ENCODE results near the gene TFF3.

TFF3 gene

DNA sequence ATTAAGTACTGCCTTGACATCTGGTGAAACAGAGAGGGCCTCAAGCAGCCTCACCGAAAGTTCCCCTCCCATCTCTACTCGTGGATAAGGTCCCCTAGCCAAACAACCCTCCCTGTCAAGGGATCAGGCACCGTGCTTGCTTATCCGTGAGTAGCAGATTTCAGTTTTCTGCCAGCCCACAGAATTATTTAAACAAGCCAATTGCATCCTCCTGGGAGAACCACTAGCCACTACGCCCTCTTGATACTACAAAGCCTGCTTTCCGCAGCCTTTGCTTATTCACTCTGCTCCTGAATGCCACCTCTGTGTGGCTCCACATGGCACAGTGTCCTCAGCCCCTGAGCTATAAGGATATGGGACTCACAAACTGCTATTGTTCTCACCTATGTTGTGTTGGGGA is 41.4 kb upstream of the TFF3 start:
- TF ChIP-seq FOXP2 (optimal IDR thresholded peaks at IDR 0.05; ENCODE audit: borderline replicate concordance, extremely low read depth, extremely low read length, insufficient read depth) (no peak), TAF1 (IDR thresholded peaks at IDR 0.05; ENCODE audit: borderline replicate concordance, insufficient read depth, low read length) (no peak), SIN3A (IDR thresholded peaks at IDR 0.05; ENCODE audit: borderline replicate concordance, insufficient read depth, low read length) (no peak), POLR2AphosphoS5 (IDR thresholded peaks at IDR 0.05; ENCODE audit: low read depth, low read length) (no peak)
- TF ChIP-seq, protein P1, sequence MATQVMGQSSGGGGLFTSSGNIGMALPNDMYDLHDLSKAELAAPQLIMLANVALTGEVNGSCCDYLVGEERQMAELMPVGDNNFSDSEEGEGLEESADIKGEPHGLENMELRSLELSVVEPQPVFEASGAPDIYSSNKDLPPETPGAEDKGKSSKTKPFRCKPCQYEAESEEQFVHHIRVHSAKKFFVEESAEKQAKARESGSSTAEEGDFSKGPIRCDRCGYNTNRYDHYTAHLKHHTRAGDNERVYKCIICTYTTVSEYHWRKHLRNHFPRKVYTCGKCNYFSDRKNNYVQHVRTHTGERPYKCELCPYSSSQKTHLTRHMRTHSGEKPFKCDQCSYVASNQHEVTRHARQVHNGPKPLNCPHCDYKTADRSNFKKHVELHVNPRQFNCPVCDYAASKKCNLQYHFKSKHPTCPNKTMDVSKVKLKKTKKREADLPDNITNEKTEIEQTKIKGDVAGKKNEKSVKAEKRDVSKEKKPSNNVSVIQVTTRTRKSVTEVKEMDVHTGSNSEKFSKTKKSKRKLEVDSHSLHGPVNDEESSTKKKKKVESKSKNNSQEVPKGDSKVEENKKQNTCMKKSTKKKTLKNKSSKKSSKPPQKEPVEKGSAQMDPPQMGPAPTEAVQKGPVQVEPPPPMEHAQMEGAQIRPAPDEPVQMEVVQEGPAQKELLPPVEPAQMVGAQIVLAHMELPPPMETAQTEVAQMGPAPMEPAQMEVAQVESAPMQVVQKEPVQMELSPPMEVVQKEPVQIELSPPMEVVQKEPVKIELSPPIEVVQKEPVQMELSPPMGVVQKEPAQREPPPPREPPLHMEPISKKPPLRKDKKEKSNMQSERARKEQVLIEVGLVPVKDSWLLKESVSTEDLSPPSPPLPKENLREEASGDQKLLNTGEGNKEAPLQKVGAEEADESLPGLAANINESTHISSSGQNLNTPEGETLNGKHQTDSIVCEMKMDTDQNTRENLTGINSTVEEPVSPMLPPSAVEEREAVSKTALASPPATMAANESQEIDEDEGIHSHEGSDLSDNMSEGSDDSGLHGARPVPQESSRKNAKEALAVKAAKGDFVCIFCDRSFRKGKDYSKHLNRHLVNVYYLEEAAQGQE (IDR thresholded peaks at IDR 0.05; ENCODE audit: insufficient read depth in 1 of 2, low read depth in 2 of 2, low read length in 2 of 2): no peak

DNA sequence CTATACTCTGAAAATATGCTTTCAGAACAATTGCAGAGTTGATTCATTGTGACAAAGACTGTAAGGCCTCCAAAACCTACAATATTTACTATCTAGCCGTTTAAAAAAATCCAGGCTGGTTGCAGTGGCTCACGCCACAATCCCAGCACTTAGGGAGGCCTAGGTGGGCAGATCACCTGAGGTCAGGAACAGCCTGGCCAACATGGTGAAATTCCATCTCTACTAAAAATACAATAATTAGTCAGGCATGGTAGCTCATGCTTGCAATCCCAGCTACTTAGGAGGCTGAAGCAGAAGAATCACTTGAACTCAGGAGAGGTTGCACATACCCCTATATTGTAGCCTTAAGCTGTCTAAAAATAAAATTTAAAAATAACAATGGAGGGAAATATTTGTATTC is 40.8 kb upstream of the TFF3 start:
- no peak for TF ChIP-seq FOXP2 (optimal IDR thresholded peaks at IDR 0.05; ENCODE audit: borderline replicate concordance, extremely low read depth, extremely low read length, insufficient read depth)
- TF ChIP-seq SIN3A (IDR thresholded peaks at IDR 0.05; ENCODE audit: borderline replicate concordance, insufficient read depth, low read length): no peak
- TF ChIP-seq TAF1 (IDR thresholded peaks at IDR 0.05; ENCODE audit: borderline replicate concordance, insufficient read depth, low read length): no peak
- TF ChIP-seq, protein P1 (IDR thresholded peaks at IDR 0.05; ENCODE audit: insufficient read depth in 1 of 2, low read depth in 2 of 2, low read length in 2 of 2): no peak
- no peak for TF ChIP-seq POLR2AphosphoS5 (IDR thresholded peaks at IDR 0.05; ENCODE audit: low read depth, low read length)

DNA sequence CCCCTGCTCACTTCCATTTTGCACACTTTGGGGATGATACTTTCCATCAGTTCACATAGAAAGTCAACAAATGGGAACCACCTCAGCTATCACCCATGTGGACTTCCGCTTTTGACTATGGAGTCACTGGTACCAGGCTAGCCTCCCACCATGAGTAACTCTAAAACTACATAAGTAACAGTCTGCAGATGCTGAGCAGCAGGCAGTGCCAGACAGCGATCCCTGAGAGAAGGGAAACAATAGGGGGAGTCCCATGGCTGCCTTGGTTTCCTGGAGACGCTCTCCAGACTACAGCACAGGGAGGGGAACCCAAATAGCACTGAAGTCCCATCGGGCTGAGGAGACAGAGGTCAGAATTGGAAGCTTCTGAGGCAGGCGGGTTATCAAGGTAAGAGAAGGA is 38.4 kb upstream of the TFF3 start:
- TF ChIP-seq POLR2AphosphoS5 (IDR thresholded peaks at IDR 0.05; ENCODE audit: low read depth, low read length): no peak
- TF ChIP-seq, protein P1 (IDR thresholded peaks at IDR 0.05; ENCODE audit: insufficient read depth in 1 of 2, low read depth in 2 of 2, low read length in 2 of 2): no peak
- no peak for TF ChIP-seq TAF1 (IDR thresholded peaks at IDR 0.05; ENCODE audit: borderline replicate concordance, insufficient read depth, low read length)
- TF ChIP-seq SIN3A (IDR thresholded peaks at IDR 0.05; ENCODE audit: borderline replicate concordance, insufficient read depth, low read length): no peak
- TF ChIP-seq FOXP2 (optimal IDR thresholded peaks at IDR 0.05; ENCODE audit: borderline replicate concordance, extremely low read depth, extremely low read length, insufficient read depth): no peak

DNA sequence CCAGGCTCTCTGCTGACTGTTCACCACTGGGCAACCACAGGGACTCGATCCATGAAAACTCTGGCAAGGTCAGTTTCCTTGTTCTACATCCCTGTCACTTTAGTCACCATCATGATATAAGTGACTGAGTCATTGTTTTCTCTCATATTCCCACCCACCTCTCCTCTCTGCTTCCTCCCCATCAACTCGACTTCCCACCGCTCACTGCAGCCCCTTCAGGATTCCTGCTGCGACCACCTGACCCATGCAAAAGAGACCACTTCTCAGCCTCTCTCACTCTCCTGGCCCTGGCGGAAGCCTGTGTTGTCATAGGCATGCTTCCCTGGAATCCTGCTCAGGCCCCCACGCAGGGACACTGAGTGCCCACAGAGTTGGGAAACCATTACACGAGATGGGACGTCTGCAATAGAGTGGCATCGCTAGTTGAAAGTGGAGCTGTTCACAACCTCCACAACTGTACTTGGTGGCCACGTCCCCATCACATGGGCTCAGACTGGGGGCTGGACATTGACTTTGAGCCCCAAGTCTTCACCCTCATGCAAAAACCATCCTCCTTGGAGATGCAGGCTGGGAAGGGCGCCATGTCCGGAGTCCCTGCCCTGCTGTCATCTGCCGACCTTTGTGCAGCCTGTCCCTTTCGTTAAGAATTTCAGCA is 37.4 kb upstream of the TFF3 start:
- TF ChIP-seq, protein P1 (IDR thresholded peaks at IDR 0.05; ENCODE audit: insufficient read depth in 1 of 2, low read depth in 2 of 2, low read length in 2 of 2): no peak
- no peak for TF ChIP-seq SIN3A (IDR thresholded peaks at IDR 0.05; ENCODE audit: borderline replicate concordance, insufficient read depth, low read length)
- no peak for TF ChIP-seq POLR2AphosphoS5 (IDR thresholded peaks at IDR 0.05; ENCODE audit: low read depth, low read length)
- no peak for TF ChIP-seq TAF1 (IDR thresholded peaks at IDR 0.05; ENCODE audit: borderline replicate concordance, insufficient read depth, low read length)
- no peak for TF ChIP-seq FOXP2 (optimal IDR thresholded peaks at IDR 0.05; ENCODE audit: borderline replicate concordance, extremely low read depth, extremely low read length, insufficient read depth)

All from PFSK-1 (cell line).